ENCODE measurements around the gene TENM4.

TENM4 gene

GRCh38 chr11:78940500-78941225 is 500.2 kb downstream of the TENM4 start:
- no peak overlapping the region for H3K9ac ChIP-seq (ENCODE audit: low read depth in 1 of 2, low read length in 2 of 2)
- no peaks in the 10 kb centered on the region for H3K36me3 ChIP-seq (ENCODE audit: control insufficient read depth in 1 of 2, insufficient read depth in 2 of 2, low read length in 2 of 2)
- H3K9me3 ChIP-seq (ENCODE audit: control insufficient read depth in 1 of 2, low read length in 2 of 2): no peaks in the 10 kb centered on the region
- H3K27ac ChIP-seq (ENCODE audit: low read depth, low read length): no peak overlapping the region
- H3K4me3 ChIP-seq (ENCODE audit: low read depth in 1 of 2, low read length in 2 of 2): no peak overlapping the region
- no peaks in the 10 kb centered on the region for H3K27me3 ChIP-seq (ENCODE audit: control insufficient read depth in 1 of 2, insufficient read depth in 2 of 2, low read length in 2 of 2)
- H3K4me1 ChIP-seq (ENCODE audit: control insufficient read depth in 1 of 2, insufficient read depth in 2 of 2, low read length in 2 of 2): no peaks in the 10 kb centered on the region

- Histone ChIP-seq H3K9me3 (ENCODE audit: control insufficient read depth in 1 of 2, low read length in 2 of 2) (no peaks in the 10 kb centered on the region), H3K27ac (ENCODE audit: low read depth, low read length) (no peak overlapping the region), H3K27me3 (ENCODE audit: control insufficient read depth in 1 of 2, insufficient read depth in 2 of 2, low read length in 2 of 2) (no peaks in the 10 kb centered on the region), H3K9ac (ENCODE audit: low read depth in 1 of 2, low read length in 2 of 2) (no peak overlapping the region), H3K36me3 (ENCODE audit: control insufficient read depth in 1 of 2, insufficient read depth in 2 of 2, low read length in 2 of 2) (no peaks in the 10 kb centered on the region), H3K4me3 (ENCODE audit: low read depth in 1 of 2, low read length in 2 of 2) (no peak overlapping the region), H3K4me1 (ENCODE audit: control insufficient read depth in 1 of 2, insufficient read depth in 2 of 2, low read length in 2 of 2) (no peaks in the 10 kb centered on the region)
Observed at GRCh38 chr11:78938971-78939370, 501.9 kb downstream of the TENM4 start.

GRCh38 chr11:78938036-78938435 is 502.8 kb downstream of the TENM4 start:
- Histone ChIP-seq H3K9ac (ENCODE audit: low read depth in 1 of 2, low read length in 2 of 2) (no peak overlapping the region), H3K27me3 (ENCODE audit: control insufficient read depth in 1 of 2, insufficient read depth in 2 of 2, low read length in 2 of 2) (no peaks in the 10 kb centered on the region), H3K27ac (ENCODE audit: low read depth, low read length) (no peak overlapping the region), H3K36me3 (ENCODE audit: control insufficient read depth in 1 of 2, insufficient read depth in 2 of 2, low read length in 2 of 2) (no peaks in the 10 kb centered on the region), H3K4me1 (ENCODE audit: control insufficient read depth in 1 of 2, insufficient read depth in 2 of 2, low read length in 2 of 2) (no peaks in the 10 kb centered on the region), H3K9me3 (ENCODE audit: control insufficient read depth in 1 of 2, low read length in 2 of 2) (no peaks in the 10 kb centered on the region), H3K4me3 (ENCODE audit: low read depth in 1 of 2, low read length in 2 of 2) (no peak overlapping the region)

GRCh38 chr11:78935398-78936068 is 505.3 kb downstream of the TENM4 start:
- H3K4me3 ChIP-seq (ENCODE audit: low read depth in 1 of 2, low read length in 2 of 2): no peak overlapping the region
- H3K27me3 ChIP-seq (ENCODE audit: control insufficient read depth in 1 of 2, insufficient read depth in 2 of 2, low read length in 2 of 2): no peaks in the 10 kb centered on the region
- no peaks in the 10 kb centered on the region for H3K9me3 ChIP-seq (ENCODE audit: control insufficient read depth in 1 of 2, low read length in 2 of 2)
- no peaks in the 10 kb centered on the region for H3K36me3 ChIP-seq (ENCODE audit: control insufficient read depth in 1 of 2, insufficient read depth in 2 of 2, low read length in 2 of 2)
- H3K9ac ChIP-seq (ENCODE audit: low read depth in 1 of 2, low read length in 2 of 2): no peak overlapping the region
- H3K27ac ChIP-seq (ENCODE audit: low read depth, low read length): no peak overlapping the region
- H3K4me1 ChIP-seq (ENCODE audit: control insufficient read depth in 1 of 2, insufficient read depth in 2 of 2, low read length in 2 of 2): no peaks in the 10 kb centered on the region

GRCh38 chr11:78933350-78933749 is 507.5 kb downstream of the TENM4 start:
- Histone ChIP-seq H3K27me3 (ENCODE audit: control insufficient read depth in 1 of 2, insufficient read depth in 2 of 2, low read length in 2 of 2) (no peaks in the 10 kb centered on the region), H3K27ac (ENCODE audit: low read depth, low read length) (no peak overlapping the region), H3K9ac (ENCODE audit: low read depth in 1 of 2, low read length in 2 of 2) (no peak overlapping the region), H3K9me3 (ENCODE audit: control insufficient read depth in 1 of 2, low read length in 2 of 2) (no peaks in the 10 kb centered on the region), H3K4me1 (ENCODE audit: control insufficient read depth in 1 of 2, insufficient read depth in 2 of 2, low read length in 2 of 2) (no peaks in the 10 kb centered on the region), H3K36me3 (ENCODE audit: control insufficient read depth in 1 of 2, insufficient read depth in 2 of 2, low read length in 2 of 2) (no peaks in the 10 kb centered on the region), H3K4me3 (ENCODE audit: low read depth in 1 of 2, low read length in 2 of 2) (no peak overlapping the region)

- H3K4me1 ChIP-seq (ENCODE audit: control insufficient read depth in 1 of 2, insufficient read depth in 2 of 2, low read length in 2 of 2): no peaks in the 10 kb centered on the region
- no peaks in the 10 kb centered on the region for H3K36me3 ChIP-seq (ENCODE audit: control insufficient read depth in 1 of 2, insufficient read depth in 2 of 2, low read length in 2 of 2)
- no peaks in the 10 kb centered on the region for H3K9me3 ChIP-seq (ENCODE audit: control insufficient read depth in 1 of 2, low read length in 2 of 2)
- H3K9ac ChIP-seq (ENCODE audit: low read depth in 1 of 2, low read length in 2 of 2): no peak overlapping the region
- H3K27ac ChIP-seq (ENCODE audit: low read depth, low read length): no peak overlapping the region
- no peaks in the 10 kb centered on the region for H3K27me3 ChIP-seq (ENCODE audit: control insufficient read depth in 1 of 2, insufficient read depth in 2 of 2, low read length in 2 of 2)
- H3K4me3 ChIP-seq (ENCODE audit: low read depth in 1 of 2, low read length in 2 of 2): no peak overlapping the region
Observed at GRCh38 chr11:78932757-78933156, 508.1 kb downstream of the TENM4 start.

GRCh38 chr11:78931891-78932290 is 508.9 kb downstream of the TENM4 start:
- Histone ChIP-seq H3K27me3 (ENCODE audit: control insufficient read depth in 1 of 2, insufficient read depth in 2 of 2, low read length in 2 of 2) (no peaks in the 10 kb centered on the region), H3K9ac (ENCODE audit: low read depth in 1 of 2, low read length in 2 of 2) (no peak overlapping the region), H3K4me3 (ENCODE audit: low read depth in 1 of 2, low read length in 2 of 2) (no peak overlapping the region), H3K4me1 (ENCODE audit: control insufficient read depth in 1 of 2, insufficient read depth in 2 of 2, low read length in 2 of 2) (no peaks in the 10 kb centered on the region), H3K36me3 (ENCODE audit: control insufficient read depth in 1 of 2, insufficient read depth in 2 of 2, low read length in 2 of 2) (no peaks in the 10 kb centered on the region), H3K9me3 (ENCODE audit: control insufficient read depth in 1 of 2, low read length in 2 of 2) (no peaks in the 10 kb centered on the region), H3K27ac (ENCODE audit: low read depth, low read length) (no peak overlapping the region)

- H3K27ac ChIP-seq (ENCODE audit: low read depth, low read length): no peak overlapping the region
- no peaks in the 10 kb centered on the region for H3K27me3 ChIP-seq (ENCODE audit: control insufficient read depth in 1 of 2, insufficient read depth in 2 of 2, low read length in 2 of 2)
- no peak overlapping the region for H3K4me3 ChIP-seq (ENCODE audit: low read depth in 1 of 2, low read length in 2 of 2)
- H3K36me3 ChIP-seq (ENCODE audit: control insufficient read depth in 1 of 2, insufficient read depth in 2 of 2, low read length in 2 of 2): no peaks in the 10 kb centered on the region
- no peaks in the 10 kb centered on the region for H3K9me3 ChIP-seq (ENCODE audit: control insufficient read depth in 1 of 2, low read length in 2 of 2)
- H3K4me1 ChIP-seq (ENCODE audit: control insufficient read depth in 1 of 2, insufficient read depth in 2 of 2, low read length in 2 of 2): no peaks in the 10 kb centered on the region
- no peak overlapping the region for H3K9ac ChIP-seq (ENCODE audit: low read depth in 1 of 2, low read length in 2 of 2)
Observed at GRCh38 chr11:78930810-78931523, 509.9 kb downstream of the TENM4 start.

- no peaks in the 10 kb centered on the region for H3K27me3 ChIP-seq (ENCODE audit: control insufficient read depth in 1 of 2, insufficient read depth in 2 of 2, low read length in 2 of 2)
- no peaks in the 10 kb centered on the region for H3K9me3 ChIP-seq (ENCODE audit: control insufficient read depth in 1 of 2, low read length in 2 of 2)
- H3K36me3 ChIP-seq (ENCODE audit: control insufficient read depth in 1 of 2, insufficient read depth in 2 of 2, low read length in 2 of 2): no peaks in the 10 kb centered on the region
- no peaks in the 10 kb centered on the region for H3K4me1 ChIP-seq (ENCODE audit: control insufficient read depth in 1 of 2, insufficient read depth in 2 of 2, low read length in 2 of 2)
- H3K27ac ChIP-seq (ENCODE audit: low read depth, low read length): no peak overlapping the region
- H3K4me3 ChIP-seq (ENCODE audit: low read depth in 1 of 2, low read length in 2 of 2): no peak overlapping the region
- H3K9ac ChIP-seq (ENCODE audit: low read depth in 1 of 2, low read length in 2 of 2): no peak overlapping the region
Observed at GRCh38 chr11:78929906-78930220, 511.0 kb downstream of the TENM4 start.

GRCh38 chr11:78929207-78929905 is 511.5 kb downstream of the TENM4 start:
- H3K9me3 ChIP-seq (ENCODE audit: control insufficient read depth in 1 of 2, low read length in 2 of 2): no peaks in the 10 kb centered on the region
- no peaks in the 10 kb centered on the region for H3K36me3 ChIP-seq (ENCODE audit: control insufficient read depth in 1 of 2, insufficient read depth in 2 of 2, low read length in 2 of 2)
- no peaks in the 10 kb centered on the region for H3K4me1 ChIP-seq (ENCODE audit: control insufficient read depth in 1 of 2, insufficient read depth in 2 of 2, low read length in 2 of 2)
- H3K9ac ChIP-seq (ENCODE audit: low read depth in 1 of 2, low read length in 2 of 2): no peak overlapping the region
- H3K4me3 ChIP-seq (ENCODE audit: low read depth in 1 of 2, low read length in 2 of 2): no peak overlapping the region
- H3K27me3 ChIP-seq (ENCODE audit: control insufficient read depth in 1 of 2, insufficient read depth in 2 of 2, low read length in 2 of 2): no peaks in the 10 kb centered on the region
- H3K27ac ChIP-seq (ENCODE audit: low read depth, low read length): no peak overlapping the region

Measured in duodenal mucosa (tissue), 2 donors.